H9 (cell line): Measurements from ENCODE around the gene PRR20C. TPM values are rescaled to one million over a fixed set of nuclear protein-coding genes. Genes with fewer than 3 reads are reported as not detected.

Source experiments
- DNase-seq: peaks from one replicate; pipeline ENCODE4 v3.0.0-alpha.2; 2017
- H2AFZ ChIP-seq: one replicate; pipeline ENCODE4 v1.6.1; 2013; ENCODE audit warnings: mild to moderate bottlenecking, low read length, control low read depth, moderate library complexity
- H2AK5ac ChIP-seq: 2 replicates; pipeline ENCODE4 v1.6.1; 2013; ENCODE audit warnings: low read length, control low read depth, mixed read lengths; ENCODE audit not compliant: insufficient read length
- H2BK120ac ChIP-seq: one replicate; pipeline ENCODE4 v1.6.1; 2013; ENCODE audit warnings: low read depth, mild to moderate bottlenecking, low read length, control low read depth, inconsistent platforms; ENCODE audit not compliant: poor library complexity, severe bottlenecking
- H2BK12ac ChIP-seq: 2 replicates; pipeline ENCODE4 v1.6.1; 2013; ENCODE audit warnings: low read length, control low read depth, mixed read lengths, low read depth; ENCODE audit not compliant: insufficient read length
- H2BK15ac ChIP-seq: 2 replicates; pipeline ENCODE4 v1.6.1; 2013; ENCODE audit warnings: low read depth, low read length, control low read depth
- H2BK20ac ChIP-seq: one replicate; pipeline ENCODE4 v1.6.1; 2013; ENCODE audit warnings: low read depth, mild to moderate bottlenecking, low read length, control low read depth, inconsistent platforms; ENCODE audit not compliant: poor library complexity, severe bottlenecking
- H2BK5ac ChIP-seq: 2 replicates; pipeline ENCODE4 v1.6.1; 2013; ENCODE audit warnings: low read length, control low read depth, mixed read lengths; ENCODE audit not compliant: insufficient read length
- H3K14ac ChIP-seq: 2 replicates; pipeline ENCODE4 v1.6.1; 2013; ENCODE audit warnings: low read length, control low read depth; ENCODE audit not compliant: insufficient read depth
- H3K18ac ChIP-seq: 2 replicates; pipeline ENCODE4 v1.6.1; 2013; ENCODE audit warnings: low read depth, mild to moderate bottlenecking, mixed read lengths, low read length, control low read depth; ENCODE audit not compliant: insufficient read length
- H3K23ac ChIP-seq: 2 replicates; pipeline ENCODE4 v1.6.1; 2013; ENCODE audit warnings: low read length, control low read depth, mixed read lengths, low read depth; ENCODE audit not compliant: insufficient read length
- H3K23me2 ChIP-seq: 2 replicates; pipeline ENCODE4 v1.6.1; 2013; ENCODE audit warnings: low read depth, mild to moderate bottlenecking, mixed read lengths, low read length, control low read depth; ENCODE audit not compliant: insufficient read length, poor library complexity, severe bottlenecking
- H3K27ac ChIP-seq: 2 replicates; pipeline ENCODE4 v1.5.1; 2013; ENCODE audit warnings: low read length, control low read depth, mixed read lengths, low read depth; ENCODE audit not compliant: insufficient read length
- H3K27me3 ChIP-seq: 2 replicates; pipeline ENCODE4 v1.6.1; 2013; ENCODE audit warnings: low read length, control low read depth, inconsistent platforms; ENCODE audit not compliant: insufficient read depth
- H3K4ac ChIP-seq: 2 replicates; pipeline ENCODE4 v1.6.1; 2013; ENCODE audit warnings: low read depth, mild to moderate bottlenecking, control low read depth, inconsistent platforms, low read length, moderate library complexity
- H3K4me1 ChIP-seq: 2 replicates; pipeline ENCODE4 v1.6.1; 2013; ENCODE audit warnings: low read length, control low read depth, inconsistent platforms; ENCODE audit not compliant: insufficient read depth
- H3K4me2 ChIP-seq: 2 replicates; pipeline ENCODE4 v1.6.1; 2013; ENCODE audit warnings: low read length, control low read depth, mixed read lengths; ENCODE audit not compliant: insufficient read length, insufficient read depth
- H3K56ac ChIP-seq: 2 replicates; pipeline ENCODE4 v1.6.1; 2013; ENCODE audit warnings: low read depth, mild to moderate bottlenecking, mixed read lengths, low read length, control low read depth; ENCODE audit not compliant: insufficient read length
- H3K79me1 ChIP-seq: 2 replicates; pipeline ENCODE4 v1.6.1; 2013; ENCODE audit warnings: low read depth, mild to moderate bottlenecking, moderate library complexity, low read length, control low read depth, inconsistent platforms; ENCODE audit not compliant: insufficient read depth, poor library complexity, severe bottlenecking
- H3K79me2 ChIP-seq: 2 replicates; pipeline ENCODE4 v1.6.1; 2013; ENCODE audit warnings: low read length, control low read depth, inconsistent platforms; ENCODE audit not compliant: insufficient read depth
- H3K9ac ChIP-seq: 2 replicates; pipeline ENCODE4 v1.6.1; 2013; ENCODE audit warnings: low read length, control low read depth, mixed read lengths; ENCODE audit not compliant: insufficient read length; ENCODE audit errors: extremely low read depth
- H3K9me3 ChIP-seq: one replicate; pipeline ENCODE4 v1.6.1; 2013; ENCODE audit warnings: low read depth, low read length, inconsistent platforms; ENCODE audit not compliant: control insufficient read depth
- H3T11ph ChIP-seq: one replicate; pipeline ENCODE4 v1.6.1; 2013; ENCODE audit warnings: mild to moderate bottlenecking, low read length, control low read depth, inconsistent platforms
- H4K20me1 ChIP-seq: one replicate; pipeline ENCODE4 v1.6.1; 2013; ENCODE audit not compliant: control insufficient read depth, insufficient read length, insufficient read depth
- H4K5ac ChIP-seq: 2 replicates; pipeline ENCODE4 v1.6.1; 2013; ENCODE audit warnings: low read depth, mild to moderate bottlenecking, mixed read lengths, low read length, control low read depth; ENCODE audit not compliant: insufficient read length
- H4K8ac ChIP-seq: replicated peaks from 2 replicates; pipeline ENCODE4 v1.6.1; 2013; ENCODE audit warnings: low read length, control low read depth, mixed read lengths, low read depth; ENCODE audit not compliant: insufficient read length
- H4K91ac ChIP-seq: 2 replicates; pipeline ENCODE4 v1.6.1; 2013; ENCODE audit warnings: low read depth, mild to moderate bottlenecking, moderate library complexity, mixed read lengths, low read length, control low read depth; ENCODE audit not compliant: insufficient read length
- H3K27ac Mint-ChIP-seq, 3 experiments: 2 replicates in 2 of 3; 3 replicates in 1 of 3; pipeline ENCODE4 v1.8.0; 2020 to 2021; ENCODE audit warnings: mixed read lengths in 3 of 3, mild to moderate bottlenecking in 1 of 3, moderate library complexity in 1 of 3
- H3K27me3 Mint-ChIP-seq: 2 replicates; pipeline ENCODE4 v1.8.0; 2021; ENCODE audit warnings: low read depth, mild to moderate bottlenecking, moderate library complexity, mixed read lengths
- H3K36me3 Mint-ChIP-seq, 3 experiments: 2 replicates in 2 of 3; 3 replicates in 1 of 3; pipeline ENCODE4 v1.8.0; 2020 to 2021; ENCODE audit warnings: low read depth in 3 of 3, mixed read lengths in 3 of 3; ENCODE audit not compliant: insufficient read depth in 1 of 3
- H3K4me1 Mint-ChIP-seq, 2 experiments: 2 replicates each; pipeline ENCODE4 v1.8.0; 2020; ENCODE audit warnings: mixed read lengths in 2 of 2
- H3K4me3 Mint-ChIP-seq, 2 experiments: 2 replicates in 1 of 2; 3 replicates in 1 of 2; pipeline ENCODE4 v1.8.0; 2020 to 2021; ENCODE audit warnings: mild to moderate bottlenecking in 2 of 2, mixed read lengths in 2 of 2, moderate library complexity in 1 of 2
- H3K9me3 Mint-ChIP-seq, 2 experiments: 2 replicates in 1 of 2; 3 replicates in 1 of 2; pipeline ENCODE4 v1.8.0; 2020; ENCODE audit warnings: mild to moderate bottlenecking in 2 of 2, mixed read lengths in 2 of 2, moderate library complexity in 1 of 2
- WGBS: extraction: QIAGEN DNeasy Blood & Tissue Kit; methylation state at CpG from one replicate; pipeline ENCODE4 v1.1.7; 2013; ENCODE audit warnings: missing lambda C conversion rate, low lambda C conversion rate, mixed read lengths; ENCODE audit not compliant: insufficient read length; ENCODE audit errors: extremely low coverage; 5-methylcytosine and 5-hydroxymethylcytosine counted together
- total RNA-seq: library from RNA; stranded (reverse); gene quantifications from 2 replicates; pipeline ENCODE4 v1.2.1, GENCODE V29; 2021
- TF ChIP-seq, protein P1 (sequence below): fragments of 200-600 bp; sonication (generic); conservative IDR thresholded peaks from 3 replicates; pipeline ENCODE4 v1.8.0; 2021; ENCODE audit warnings: antibody characterized with exemption, mild to moderate bottlenecking

PRR20C gene
- total RNA-seq, 1 experiment from 2014 or later = not detected

DNA sequence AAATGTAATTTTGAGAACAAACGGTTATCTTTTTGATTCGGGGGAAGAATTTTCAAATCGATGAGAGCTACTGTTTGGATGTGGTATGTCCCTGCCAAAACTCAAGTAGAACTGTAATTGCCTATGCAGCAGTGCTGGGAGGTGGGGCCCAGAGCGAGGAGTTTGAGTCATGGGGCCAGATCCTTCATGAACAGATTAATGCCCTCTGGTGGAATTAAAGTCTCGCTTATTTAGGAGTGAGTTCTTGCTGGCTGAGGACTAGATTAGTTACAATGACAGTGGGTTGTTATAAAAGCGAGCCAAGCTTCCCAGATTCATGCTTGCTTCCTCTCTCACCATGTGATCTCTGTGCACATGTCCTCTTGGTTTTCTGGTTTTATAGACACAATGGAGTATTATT, 25.0 kb upstream of the PRR20C start:
- Histone ChIP-seq H3K4me1 (no peaks in the 10 kb centered on the region), H3K9ac (no peak overlapping the region), H2BK120ac (no peak overlapping the region), H3K23ac (no peak overlapping the region), H2AK5ac (no peak overlapping the region), H3K14ac (no peak overlapping the region), H4K5ac (no peak overlapping the region), H3T11ph (no peak overlapping the region), H2AFZ (no peak overlapping the region), H3K56ac (no peak overlapping the region), H2BK15ac (no peak overlapping the region), H3K9me3 (no peaks in the 10 kb centered on the region), H3K27me3 (no peaks in the 10 kb centered on the region), H3K79me2 (no peaks in the 10 kb centered on the region), H4K91ac (no peak overlapping the region), H3K4ac (no peak overlapping the region), H3K27ac (no peak overlapping the region), H3K23me2 (no peaks in the 10 kb centered on the region), H2BK20ac (no peak overlapping the region), H4K8ac (no peak overlapping the region), H3K4me2 (no peak overlapping the region), H2BK12ac (no peak overlapping the region), H2BK5ac (no peak overlapping the region), H4K20me1 (no peaks in the 10 kb centered on the region), H3K79me1 (no peaks in the 10 kb centered on the region), H3K18ac (no peak overlapping the region)
- Mint-ChIP-seq H3K9me3 (no peaks in the 10 kb centered on the region; a peak in 1 of 5 replicates), H3K27ac (no peak overlapping the region), H3K27me3 (no peaks in the 10 kb centered on the region), H3K4me3 (no peak overlapping the region), H3K4me1 (no peaks in the 10 kb centered on the region), H3K36me3 (no peaks in the 10 kb centered on the region)
- peak; percentile 50 for DNase-seq
- TF ChIP-seq, protein P1, sequence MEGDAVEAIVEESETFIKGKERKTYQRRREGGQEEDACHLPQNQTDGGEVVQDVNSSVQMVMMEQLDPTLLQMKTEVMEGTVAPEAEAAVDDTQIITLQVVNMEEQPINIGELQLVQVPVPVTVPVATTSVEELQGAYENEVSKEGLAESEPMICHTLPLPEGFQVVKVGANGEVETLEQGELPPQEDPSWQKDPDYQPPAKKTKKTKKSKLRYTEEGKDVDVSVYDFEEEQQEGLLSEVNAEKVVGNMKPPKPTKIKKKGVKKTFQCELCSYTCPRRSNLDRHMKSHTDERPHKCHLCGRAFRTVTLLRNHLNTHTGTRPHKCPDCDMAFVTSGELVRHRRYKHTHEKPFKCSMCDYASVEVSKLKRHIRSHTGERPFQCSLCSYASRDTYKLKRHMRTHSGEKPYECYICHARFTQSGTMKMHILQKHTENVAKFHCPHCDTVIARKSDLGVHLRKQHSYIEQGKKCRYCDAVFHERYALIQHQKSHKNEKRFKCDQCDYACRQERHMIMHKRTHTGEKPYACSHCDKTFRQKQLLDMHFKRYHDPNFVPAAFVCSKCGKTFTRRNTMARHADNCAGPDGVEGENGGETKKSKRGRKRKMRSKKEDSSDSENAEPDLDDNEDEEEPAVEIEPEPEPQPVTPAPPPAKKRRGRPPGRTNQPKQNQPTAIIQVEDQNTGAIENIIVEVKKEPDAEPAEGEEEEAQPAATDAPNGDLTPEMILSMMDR = peak; percentile 30; the same call in 2 of the 3 replicates
- WGBS = no CpG with 5 or more reads among the region's 6 CpGs
